ENCODE data around the gene KRT14. TPM values are rescaled to one million over a fixed set of nuclear protein-coding genes. Genes with fewer than 3 reads are reported as not detected.
"Not testable (repeated sequence)": the region's sequence is repeated elsewhere in the genome, so short reads cannot be mapped to it uniquely, and the experiment has no call there.

KRT14 gene
- total RNA-seq, 2 donors from 2014 or later = not detected

GRCh38 chr17:41595585-41595984 lies 8.9 kb upstream of the KRT14 start:
- H3K4me1 Mint-ChIP-seq = no peaks in the 10 kb centered on the region
- no peaks in the 10 kb centered on the region for H3K36me3 Mint-ChIP-seq (ENCODE audit: low read depth)
- no peaks in the 10 kb centered on the region for H3K9me3 Mint-ChIP-seq
- H3K27ac Mint-ChIP-seq = no peak overlapping the region
- peaks cover 8% of the 10 kb centered on the region for H3K27me3 Mint-ChIP-seq
- no peak for ATAC-seq (replicated peaks)
- H3K4me3 Mint-ChIP-seq = no peak overlapping the region

- H3K9me3 Mint-ChIP-seq = no peaks in the 10 kb centered on the region
- peaks cover 9% of the 10 kb centered on the region for H3K27me3 Mint-ChIP-seq
- no peaks in the 10 kb centered on the region for H3K4me1 Mint-ChIP-seq
- H3K27ac Mint-ChIP-seq = no peak overlapping the region
- no peaks in the 10 kb centered on the region for H3K36me3 Mint-ChIP-seq (ENCODE audit: low read depth)
- ATAC-seq (replicated peaks) = no peak
- no peak overlapping the region for H3K4me3 Mint-ChIP-seq
Measured at GRCh38 chr17:41594363-41594915, 7.7 kb upstream of the KRT14 start.

GRCh38 chr17:41593306-41593981 lies 6.7 kb upstream of the KRT14 start:
- Mint-ChIP-seq H3K27ac (no peak overlapping the region), H3K4me1 (no peaks in the 10 kb centered on the region), H3K36me3 (ENCODE audit: low read depth) (no peaks in the 10 kb centered on the region), H3K27me3 (peaks cover 11% of the 10 kb centered on the region), H3K9me3 (no peaks in the 10 kb centered on the region), H3K4me3 (no peak overlapping the region)
- no peak for ATAC-seq (replicated peaks)

- H3K27me3 Mint-ChIP-seq = peaks cover 11% of the 10 kb centered on the region
- no peaks in the 10 kb centered on the region for H3K4me1 Mint-ChIP-seq
- H3K36me3 Mint-ChIP-seq (ENCODE audit: low read depth) = no peaks in the 10 kb centered on the region
- H3K27ac Mint-ChIP-seq = no peak overlapping the region
- H3K4me3 Mint-ChIP-seq = no peak overlapping the region
- H3K9me3 Mint-ChIP-seq = no peaks in the 10 kb centered on the region
- ATAC-seq (replicated peaks) = no peak
Measured at GRCh38 chr17:41592601-41593305, 6.1 kb upstream of the KRT14 start.

- Mint-ChIP-seq H3K36me3 (ENCODE audit: low read depth) (no peaks in the 10 kb centered on the region), H3K9me3 (no peaks in the 10 kb centered on the region), H3K4me1 (no peaks in the 10 kb centered on the region), H3K4me3 (no peak overlapping the region), H3K27me3 (peaks cover 7% of the 10 kb centered on the region), H3K27ac (no peak overlapping the region)
- no peak for ATAC-seq (replicated peaks)
Measured at GRCh38 chr17:41589301-41589700, 2.6 kb upstream of the KRT14 start.

- Mint-ChIP-seq H3K27me3 (peaks cover 11% of the 10 kb centered on the region), H3K27ac (no peak overlapping the region), H3K4me3 (no peak overlapping the region), H3K9me3 (no peaks in the 10 kb centered on the region), H3K36me3 (ENCODE audit: low read depth) (no peaks in the 10 kb centered on the region), H3K4me1 (no peaks in the 10 kb centered on the region)
- ATAC-seq (replicated peaks) = no peak
Measured at GRCh38 chr17:41588126-41588810, 1.6 kb upstream of the KRT14 start.

- Mint-ChIP-seq H3K9me3 (no peaks in the 10 kb centered on the region), H3K4me3 (no peak overlapping the region), H3K36me3 (ENCODE audit: low read depth) (no peaks in the 10 kb centered on the region), H3K27ac (no peak overlapping the region), H3K27me3 (peaks cover 26% of the 10 kb centered on the region), H3K4me1 (no peaks in the 10 kb centered on the region)
- no peak for ATAC-seq (replicated peaks)
Measured at GRCh38 chr17:41585301-41586056, 1.2 kb downstream of the KRT14 start.

- H3K27me3 Mint-ChIP-seq = peaks cover 28% of the 10 kb centered on the region
Measured at GRCh38 chr17:41584331-41584927, 2.3 kb downstream of the KRT14 start.

GRCh38 chr17:41583137-41584127 lies 3.3 kb downstream of the KRT14 start:
- peaks cover 31% of the 10 kb centered on the region for H3K27me3 Mint-ChIP-seq
- no peak overlapping the region for H3K4me3 Mint-ChIP-seq
- H3K36me3 Mint-ChIP-seq (ENCODE audit: low read depth) = no peaks in the 10 kb centered on the region
- no peak for ATAC-seq (replicated peaks)
- no peak overlapping the region for H3K27ac Mint-ChIP-seq
- no peaks in the 10 kb centered on the region for H3K9me3 Mint-ChIP-seq
- no peaks in the 10 kb centered on the region for H3K4me1 Mint-ChIP-seq

More at GRCh38 chr17:41584331-41584927, 2.3 kb downstream of the KRT14 start:
- ATAC-seq (replicated peaks); H3K36me3 Mint-ChIP-seq (ENCODE audit: low read depth); H3K9me3 Mint-ChIP-seq; H3K27ac Mint-ChIP-seq; H3K4me3 Mint-ChIP-seq; H3K4me1 Mint-ChIP-seq: not testable (repeated sequence)

- not testable (repeated sequence) for H3K9me3 Mint-ChIP-seq; H3K4me3 Mint-ChIP-seq; ATAC-seq (replicated peaks); H3K27ac Mint-ChIP-seq; H3K36me3 Mint-ChIP-seq (ENCODE audit: low read depth); H3K4me1 Mint-ChIP-seq
- H3K27me3 Mint-ChIP-seq = peaks cover 34% of the 10 kb centered on the region
Measured at GRCh38 chr17:41582061-41582968, 4.4 kb downstream of the KRT14 start.

- no peaks in the 10 kb centered on the region for H3K9me3 Mint-ChIP-seq
- H3K4me3 Mint-ChIP-seq = no peak overlapping the region
- no peak for ATAC-seq (replicated peaks)
- no peaks in the 10 kb centered on the region for H3K4me1 Mint-ChIP-seq
- H3K27me3 Mint-ChIP-seq = peaks cover 39% of the 10 kb centered on the region
- no peaks in the 10 kb centered on the region for H3K36me3 Mint-ChIP-seq (ENCODE audit: low read depth)
- H3K27ac Mint-ChIP-seq = no peak overlapping the region
Measured at GRCh38 chr17:41581366-41582060, 5.2 kb downstream of the KRT14 start.
